ENCODE data around the gene ITIH4.

DNA sequence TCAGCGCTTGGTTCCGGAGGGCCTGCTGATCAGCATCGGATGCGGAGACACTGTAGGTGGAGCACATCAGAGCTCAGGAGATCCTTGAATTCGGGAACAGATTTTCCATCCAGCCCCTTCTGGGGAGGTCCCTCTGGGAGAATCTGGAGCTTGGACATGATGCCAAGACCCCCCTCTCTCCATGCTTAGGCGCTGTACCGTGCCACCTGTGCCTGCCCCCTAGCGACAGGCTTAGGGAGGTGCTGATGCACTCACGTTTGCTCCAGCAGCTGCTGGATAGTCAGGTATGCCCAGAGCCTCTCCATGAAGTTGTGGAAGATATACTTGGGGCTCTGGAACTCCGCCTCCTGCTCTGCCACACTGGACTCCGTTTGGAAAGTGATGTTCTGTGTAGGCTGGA, 9.7 kb downstream of the ITIH4 start:
- TF ChIP-seq GATA3 (IDR thresholded peaks at IDR 0.05; ENCODE audit: low read depth, low read length) (no peak), GATA2 (IDR thresholded peaks at IDR 0.05; ENCODE audit: low read depth, low read length) (no peak)

Data from SH-SY5Y (cell line).